ENCODE measurements around the gene SMARCA2. TPM values are rescaled to one million over a fixed set of nuclear protein-coding genes. Genes with fewer than 3 reads are reported as not detected.
"Not testable (repeated sequence)": the region's sequence is repeated elsewhere in the genome, so short reads cannot be mapped to it uniquely, and the experiment has no call there.

The SMARCA2 gene
- total and polyA plus RNA-seq, 4 experiments from 2014 or later: 18.5 to 245 (median 142) TPM

DNA sequence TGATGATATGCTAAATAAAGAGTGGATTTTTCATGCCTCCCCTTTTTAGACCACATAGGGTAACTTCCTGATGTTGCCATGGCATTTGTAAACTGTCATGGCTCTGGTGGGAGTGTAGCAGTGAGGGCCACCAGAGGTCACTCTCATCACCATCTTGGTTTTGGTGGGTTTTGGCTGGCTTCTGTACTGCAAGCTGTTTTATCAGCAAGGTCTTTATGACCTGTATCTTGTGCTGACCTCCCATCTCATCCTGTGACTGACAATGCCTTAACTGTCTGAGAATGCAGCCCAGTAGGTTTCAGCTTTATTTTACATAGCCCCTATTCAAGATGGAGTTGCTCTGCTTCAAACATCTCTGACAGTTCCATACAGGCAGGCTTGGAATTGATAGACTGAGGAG lies 131.6 kb downstream of the SMARCA2 start:
- CTCF ChIA-PET (ENCODE audit: partially characterized antibody): interaction anchor here (0.8 to 1.7 kb wide), 6 partner anchors 10 to 34 kb away, joined by 3 to 7 read pairs (median 3); no protein-coding TSS in a partner anchor
- H3K4me1 ChIP-seq (ENCODE audit: insufficient read depth, low read length); H3K27ac ChIP-seq (ENCODE audit: low read depth, low read length); H3K9me3 ChIP-seq (ENCODE audit: control insufficient read depth in 1 of 2, low read length in 2 of 2); intact Hi-C loops (cut with micrococcal nuclease); POLR2A ChIA-PET (ENCODE audit: partially characterized antibody); H3K4me3 Mint-ChIP-seq; H3K4me3 ChIP-seq (ENCODE audit: low read length in 2 of 2); DNase-seq; H3K36me3 ChIP-seq (ENCODE audit: insufficient read depth, low read length); H3K9me3 Mint-ChIP-seq; H3K27me3 ChIP-seq (ENCODE audit: insufficient read depth, low read length); H3K27me3 Mint-ChIP-seq: not testable (repeated sequence)
- H3K36me3 Mint-ChIP-seq: peaks cover 45 to 55% of the 10 kb centered on the region in 2 donors
- H3K4me1 Mint-ChIP-seq: peaks cover 41 to 84% (median 61%) of the 10 kb centered on the region in 4 donors
- peak overlapping the region in 4 of 7 donors; percentile 6 to 49 (median 20) for H3K27ac Mint-ChIP-seq

DNA sequence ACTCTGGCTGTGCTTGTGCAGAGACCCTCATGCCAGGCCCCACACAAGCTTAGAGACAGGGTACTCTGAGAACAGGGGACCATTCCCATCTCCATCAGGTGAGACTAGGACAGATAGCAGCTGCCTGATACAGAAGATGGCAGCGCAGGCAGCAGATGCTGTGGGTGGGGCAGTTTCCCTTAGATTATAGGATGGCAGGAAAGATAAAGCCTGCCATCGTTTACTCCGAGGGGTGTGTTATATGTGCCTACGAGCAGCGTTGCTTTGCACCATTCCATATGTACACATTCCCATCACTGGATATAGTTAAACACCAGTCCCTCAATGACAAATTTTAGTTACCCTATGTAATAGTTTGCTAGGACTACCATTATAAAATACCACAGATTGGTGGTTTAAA lies 135.2 kb downstream of the SMARCA2 start:
- Mint-ChIP-seq H3K36me3 (peaks cover 31 to 36% of the 10 kb centered on the region in 2 donors), H3K9me3 (no peaks in the 10 kb centered on the region), H3K27ac (peak overlapping the region in 2 of 7 donors; percentile 24 to 39), H3K4me1 (peaks cover 40 to 76% (median 58%) of the 10 kb centered on the region in 4 donors), H3K27me3 (no peaks in the 10 kb centered on the region), H3K4me3 (no peak overlapping the region)
- H3K4me3 ChIP-seq (ENCODE audit: low read length in 2 of 2): no peak overlapping the region
- CTCF ChIA-PET (ENCODE audit: partially characterized antibody): interaction anchor here (0.6 kb wide), 1 partner anchor 63 kb away, joined by 3 read pairs; no protein-coding TSS in a partner anchor
- intact Hi-C loops (cut with micrococcal nuclease): no loop called here
- H3K27ac ChIP-seq (ENCODE audit: low read depth, low read length): no peak overlapping the region
- H3K9me3 ChIP-seq (ENCODE audit: control insufficient read depth in 1 of 2, low read length in 2 of 2): no peaks in the 10 kb centered on the region
- H3K27me3 ChIP-seq (ENCODE audit: insufficient read depth, low read length): no peaks in the 10 kb centered on the region
- H3K36me3 ChIP-seq (ENCODE audit: insufficient read depth, low read length): no peaks in the 10 kb centered on the region
- peaks cover 13% of the 10 kb centered on the region for H3K4me1 ChIP-seq (ENCODE audit: insufficient read depth, low read length)
- POLR2A ChIA-PET (ENCODE audit: partially characterized antibody): no interaction called here
- no peak for DNase-seq

DNA sequence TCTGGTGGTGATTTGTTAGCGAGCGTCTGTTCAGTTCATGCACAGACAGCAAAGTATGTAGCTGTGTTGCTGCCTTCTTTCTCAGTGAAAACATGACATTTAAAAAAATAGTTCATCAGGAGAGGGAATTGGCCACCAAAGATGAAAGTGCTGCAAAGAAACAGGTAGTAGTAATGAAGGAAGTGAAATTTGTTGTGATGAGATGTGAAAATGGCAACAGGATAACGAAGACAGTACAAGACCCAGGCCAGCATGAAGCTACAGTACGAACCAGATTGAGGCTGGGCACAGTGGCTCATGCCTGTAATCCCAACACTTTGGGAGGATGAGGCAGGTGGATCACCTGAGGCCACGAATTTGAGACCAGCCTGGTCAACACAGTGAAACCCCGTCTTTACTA lies 136.0 kb downstream of the SMARCA2 start:
- POLR2A ChIA-PET (ENCODE audit: partially characterized antibody): no interaction called here
- Mint-ChIP-seq H3K27ac (peak overlapping the region in 4 of 7 donors; percentile 11 to 70 (median 45)), H3K4me3 (no peak overlapping the region), H3K4me1 (peaks cover 41 to 79% (median 58%) of the 10 kb centered on the region in 4 donors), H3K9me3 (no peaks in the 10 kb centered on the region), H3K27me3 (no peaks in the 10 kb centered on the region), H3K36me3 (peaks cover 27 to 31% of the 10 kb centered on the region in 2 donors)
- H3K27me3 ChIP-seq (ENCODE audit: insufficient read depth, low read length): no peaks in the 10 kb centered on the region
- H3K4me1 ChIP-seq (ENCODE audit: insufficient read depth, low read length): peaks cover 21% of the 10 kb centered on the region
- H3K36me3 ChIP-seq (ENCODE audit: insufficient read depth, low read length): no peaks in the 10 kb centered on the region
- DNase-seq: no peak
- intact Hi-C loops (cut with micrococcal nuclease): no loop called here
- H3K27ac ChIP-seq (ENCODE audit: low read depth, low read length): no peak overlapping the region
- H3K9me3 ChIP-seq (ENCODE audit: control insufficient read depth in 1 of 2, low read length in 2 of 2): no peaks in the 10 kb centered on the region
- no peak overlapping the region for H3K4me3 ChIP-seq (ENCODE audit: low read length in 2 of 2)
- CTCF ChIA-PET (ENCODE audit: partially characterized antibody): no interaction called here

DNA sequence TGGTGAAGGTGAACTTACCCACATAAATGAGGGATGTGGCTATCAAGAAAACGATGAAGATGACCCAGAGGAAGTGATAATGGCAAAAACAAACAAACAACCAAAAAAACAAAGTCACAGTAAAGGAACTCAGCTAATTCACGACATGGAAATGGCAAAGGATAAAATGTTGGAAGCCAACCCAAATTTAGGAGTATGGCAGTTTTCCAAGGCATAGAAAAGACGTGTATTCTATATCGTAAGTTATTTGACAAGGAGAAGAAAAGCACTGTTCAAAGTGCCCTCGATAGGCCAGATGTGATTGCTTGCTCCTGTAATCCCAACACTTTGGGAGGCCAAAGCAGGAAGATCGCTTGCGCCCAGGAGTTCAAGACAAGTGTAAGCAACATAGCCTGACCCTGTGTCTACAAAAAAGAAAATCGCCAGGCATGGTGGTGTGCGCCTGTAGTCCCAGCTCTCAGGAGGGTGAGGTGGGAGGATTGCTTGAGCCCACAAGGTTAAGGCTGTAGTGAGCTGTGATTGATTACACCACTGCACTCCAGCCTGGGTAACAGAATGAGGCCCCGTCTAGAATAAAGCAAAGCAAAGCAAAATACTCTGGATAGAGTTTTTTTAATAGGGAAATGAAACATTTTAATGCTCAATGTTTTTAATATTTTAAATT lies 138.0 kb downstream of the SMARCA2 start:
- Mint-ChIP-seq H3K4me3 (peak overlapping the region in 1 of 8 donors; percentile 54), H3K4me1 (peaks cover 44 to 79% (median 59%) of the 10 kb centered on the region in 4 donors)
- POLR2A ChIA-PET (ENCODE audit: partially characterized antibody): no interaction called here

DNA sequence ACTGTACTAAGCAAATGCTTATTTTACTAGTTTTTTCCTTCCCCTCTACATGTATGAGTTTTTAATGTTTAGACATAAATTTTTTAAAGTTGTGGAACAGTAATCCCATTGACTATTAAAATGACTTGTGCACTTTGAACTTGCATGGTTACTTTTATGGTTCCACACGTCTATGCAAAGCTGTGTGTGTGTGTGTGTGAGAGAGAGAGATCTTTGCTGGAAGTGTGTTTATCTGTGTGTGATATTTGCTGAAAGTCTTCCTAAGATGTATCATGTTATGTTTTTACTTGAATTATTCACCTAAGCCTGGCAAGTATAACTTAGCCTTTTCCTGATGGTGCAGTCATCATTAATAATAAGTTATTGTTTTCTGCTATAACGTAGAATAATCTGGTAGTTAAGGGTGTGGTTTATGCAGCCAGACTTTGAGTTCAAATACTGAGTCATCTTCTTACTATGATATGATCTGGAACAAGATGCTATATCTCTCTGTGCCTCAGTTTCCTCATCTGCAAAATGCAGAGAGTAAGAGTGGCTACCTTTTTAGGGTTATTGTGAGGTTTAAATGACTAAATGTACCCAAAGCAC lies 138.6 kb downstream of the SMARCA2 start:
- peaks cover 46 to 81% (median 63%) of the 10 kb centered on the region in 4 donors for H3K4me1 Mint-ChIP-seq

More for the DNA sequence above, 138.0 kb downstream of the SMARCA2 start:
- intact Hi-C loops (cut with micrococcal nuclease): no loop called here
- CTCF ChIA-PET (ENCODE audit: partially characterized antibody): no interaction called here
- peaks cover 17 to 22% of the 10 kb centered on the region in 2 donors for H3K36me3 Mint-ChIP-seq
- H3K9me3 Mint-ChIP-seq: no peaks in the 10 kb centered on the region
- no peaks in the 10 kb centered on the region for H3K36me3 ChIP-seq (ENCODE audit: insufficient read depth, low read length)
- peaks cover 38% of the 10 kb centered on the region for H3K4me1 ChIP-seq (ENCODE audit: insufficient read depth, low read length)
- no peak for DNase-seq
- no peaks in the 10 kb centered on the region for H3K27me3 ChIP-seq (ENCODE audit: insufficient read depth, low read length)
- peak overlapping the region in 5 of 7 donors; percentile 3 to 51 (median 29) for H3K27ac Mint-ChIP-seq
- no peaks in the 10 kb centered on the region for H3K27me3 Mint-ChIP-seq
- H3K4me3 ChIP-seq (ENCODE audit: low read length in 2 of 2): no peak overlapping the region
- H3K9me3 ChIP-seq (ENCODE audit: control insufficient read depth in 1 of 2, low read length in 2 of 2): no peaks in the 10 kb centered on the region
- H3K27ac ChIP-seq (ENCODE audit: low read depth, low read length): no peak overlapping the region

DNA sequence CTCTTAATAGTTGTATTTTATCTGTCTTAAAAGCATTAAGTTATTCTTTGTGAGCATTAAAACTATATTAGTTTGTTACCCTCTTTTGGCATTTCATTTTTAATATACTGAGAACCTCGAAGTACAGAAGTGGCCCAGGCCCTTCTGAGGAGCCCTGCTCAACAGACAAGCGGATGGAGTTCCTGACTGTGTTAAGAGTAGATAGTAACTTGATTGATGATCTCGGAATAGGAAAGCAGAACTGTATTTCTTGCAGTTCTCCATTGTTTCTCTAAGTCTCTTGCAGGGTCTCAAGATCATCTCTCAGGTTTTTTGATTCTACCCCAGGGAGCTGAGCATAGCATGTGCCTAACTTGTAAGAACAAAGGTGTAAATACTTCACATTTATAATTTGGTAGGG lies 139.6 kb downstream of the SMARCA2 start:
- intact Hi-C loops (cut with micrococcal nuclease): no loop called here
- Histone ChIP-seq H3K36me3 (ENCODE audit: insufficient read depth, low read length) (no peaks in the 10 kb centered on the region), H3K9me3 (ENCODE audit: control insufficient read depth in 1 of 2, low read length in 2 of 2) (no peaks in the 10 kb centered on the region), H3K4me1 (ENCODE audit: insufficient read depth, low read length) (peaks cover 48% of the 10 kb centered on the region), H3K27ac (ENCODE audit: low read depth, low read length) (no peak overlapping the region), H3K4me3 (ENCODE audit: low read length in 2 of 2) (no peak overlapping the region), H3K27me3 (ENCODE audit: insufficient read depth, low read length) (no peaks in the 10 kb centered on the region)
- DNase-seq: no peak
- Mint-ChIP-seq H3K27ac (peak overlapping the region in 1 of 7 donors; percentile 14), H3K4me3 (peak overlapping the region in 1 of 8 donors; percentile 17), H3K27me3 (no peaks in the 10 kb centered on the region), H3K36me3 (peaks cover 12 to 13% of the 10 kb centered on the region in 2 donors), H3K9me3 (no peaks in the 10 kb centered on the region), H3K4me1 (peaks cover 47 to 83% (median 68%) of the 10 kb centered on the region in 4 donors)
- ChIA-PET POLR2A (ENCODE audit: partially characterized antibody) (no interaction called here), CTCF (ENCODE audit: partially characterized antibody) (no interaction called here)

More for the DNA sequence above, 138.6 kb downstream of the SMARCA2 start:
- Mint-ChIP-seq H3K36me3 (peaks cover 18 to 20% of the 10 kb centered on the region in 2 donors), H3K27me3 (no peaks in the 10 kb centered on the region), H3K27ac (peak overlapping the region in 4 of 7 donors; percentile 1 to 87 (median 28)), H3K4me3 (peak overlapping the region in 1 of 8 donors; percentile 60), H3K9me3 (no peaks in the 10 kb centered on the region)
- DNase-seq: no peak
- ChIA-PET POLR2A (ENCODE audit: partially characterized antibody) (no interaction called here), CTCF (ENCODE audit: partially characterized antibody) (no interaction called here)
- Histone ChIP-seq H3K4me1 (ENCODE audit: insufficient read depth, low read length) (peaks cover 40% of the 10 kb centered on the region), H3K9me3 (ENCODE audit: control insufficient read depth in 1 of 2, low read length in 2 of 2) (no peaks in the 10 kb centered on the region), H3K27me3 (ENCODE audit: insufficient read depth, low read length) (no peaks in the 10 kb centered on the region), H3K27ac (ENCODE audit: low read depth, low read length) (no peak overlapping the region), H3K4me3 (ENCODE audit: low read length in 2 of 2) (no peak overlapping the region), H3K36me3 (ENCODE audit: insufficient read depth, low read length) (no peaks in the 10 kb centered on the region)
- intact Hi-C loops (cut with micrococcal nuclease): no loop called here

DNA sequence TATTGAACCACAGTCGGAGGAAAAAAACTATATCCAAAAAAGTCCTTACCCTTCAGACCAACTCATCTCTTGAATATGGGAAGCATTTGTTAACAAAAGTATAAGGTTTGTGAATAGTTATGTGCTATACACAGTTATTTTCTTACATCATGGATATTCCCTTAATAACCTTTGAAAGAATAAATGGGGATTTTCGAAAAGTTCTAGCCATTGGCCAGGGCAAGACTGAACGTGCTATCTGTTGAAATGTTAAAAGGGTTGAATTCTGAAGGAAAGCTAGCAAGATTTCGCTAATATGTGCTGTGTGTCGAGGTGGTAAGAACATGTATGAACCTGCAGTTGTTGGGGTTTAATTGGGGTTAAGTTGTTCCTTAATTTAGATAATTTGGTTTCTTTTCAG lies 140.8 kb downstream of the SMARCA2 start:
- Mint-ChIP-seq H3K27me3 (no peaks in the 10 kb centered on the region), H3K4me3 (peak overlapping the region in 6 of 8 donors; percentile 5 to 66 (median 52)), H3K4me1 (peaks cover 50 to 84% (median 70%) of the 10 kb centered on the region in 4 donors), H3K27ac (peak overlapping the region in 6 of 7 donors; percentile 10 to 62 (median 46)), H3K9me3 (no peaks in the 10 kb centered on the region), H3K36me3 (peaks cover 3 to 8% of the 10 kb centered on the region in 2 donors)
- no peak for DNase-seq
- Histone ChIP-seq H3K4me1 (ENCODE audit: insufficient read depth, low read length) (peaks cover 56% of the 10 kb centered on the region), H3K36me3 (ENCODE audit: insufficient read depth, low read length) (no peaks in the 10 kb centered on the region), H3K4me3 (ENCODE audit: low read length in 2 of 2) (no peak overlapping the region), H3K9me3 (ENCODE audit: control insufficient read depth in 1 of 2, low read length in 2 of 2) (no peaks in the 10 kb centered on the region), H3K27ac (ENCODE audit: low read depth, low read length) (no peak overlapping the region), H3K27me3 (ENCODE audit: insufficient read depth, low read length) (no peaks in the 10 kb centered on the region)
- CTCF ChIA-PET (ENCODE audit: partially characterized antibody): no interaction called here
- POLR2A ChIA-PET (ENCODE audit: partially characterized antibody): no interaction called here
- intact Hi-C loops (cut with micrococcal nuclease): loop anchor here (2.0 kb wide), 1 partner anchor 15 kb away; no protein-coding TSS in a partner anchor

Data from CD4-positive, alpha-beta memory T cell (primary cell).